GM21390 (cell line): ENCODE results near the gene CLDN6.
"Not testable (repeated sequence)": the region's sequence is repeated elsewhere in the genome, so short reads cannot be mapped to it uniquely, and the experiment has no call there.

ENCODE experiments used
- ATAC-seq: cut with Tn5 transposase; IDR thresholded peaks from one replicate; pipeline ENCODE4 v1.9.1; 2021; ENCODE audit not compliant: unreplicated experiment

Gene CLDN6, protein sequence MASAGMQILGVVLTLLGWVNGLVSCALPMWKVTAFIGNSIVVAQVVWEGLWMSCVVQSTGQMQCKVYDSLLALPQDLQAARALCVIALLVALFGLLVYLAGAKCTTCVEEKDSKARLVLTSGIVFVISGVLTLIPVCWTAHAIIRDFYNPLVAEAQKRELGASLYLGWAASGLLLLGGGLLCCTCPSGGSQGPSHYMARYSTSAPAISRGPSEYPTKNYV

DNA sequence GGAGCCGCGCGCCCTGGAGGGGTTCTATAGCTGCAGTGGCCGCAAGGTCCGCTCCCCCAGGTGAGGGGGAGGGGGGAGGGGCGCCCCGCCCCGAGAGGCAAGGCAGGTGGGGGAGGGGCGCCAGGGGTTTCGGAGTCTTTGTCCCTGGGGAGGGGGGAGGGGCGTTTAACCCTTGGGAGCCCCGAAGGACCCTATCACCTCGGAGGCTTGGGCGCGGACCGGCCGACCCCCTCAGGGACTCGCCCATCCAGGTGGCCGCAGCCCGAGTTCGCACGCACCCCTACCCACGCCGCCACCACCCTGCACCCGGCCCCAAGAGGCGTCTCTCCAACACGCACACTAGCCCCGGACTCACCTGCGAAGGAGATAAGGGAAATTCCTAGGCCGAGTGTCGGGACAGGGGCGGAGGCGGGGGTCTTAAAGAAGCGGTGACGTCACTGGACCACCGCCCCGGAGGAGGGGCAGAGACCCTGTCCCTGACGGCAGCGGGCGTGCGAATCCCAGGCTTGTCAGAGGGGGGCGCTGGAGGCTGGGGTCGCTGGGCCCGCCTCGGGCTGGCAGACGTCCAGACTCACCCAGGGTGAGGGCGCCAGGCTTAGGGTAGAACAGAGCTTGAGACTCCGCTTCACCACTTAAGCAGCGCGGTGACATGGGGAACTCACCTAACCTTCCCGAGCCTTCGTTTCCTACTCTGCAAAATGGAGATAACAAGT is at the start of gene CLDN6:
CLDN6 (minus strand) TSS at position 390 of the 713 bp plus-strand sequence. CDS start 2,162 bp downstream, outside the sequence.
- no peak for ATAC-seq

DNA sequence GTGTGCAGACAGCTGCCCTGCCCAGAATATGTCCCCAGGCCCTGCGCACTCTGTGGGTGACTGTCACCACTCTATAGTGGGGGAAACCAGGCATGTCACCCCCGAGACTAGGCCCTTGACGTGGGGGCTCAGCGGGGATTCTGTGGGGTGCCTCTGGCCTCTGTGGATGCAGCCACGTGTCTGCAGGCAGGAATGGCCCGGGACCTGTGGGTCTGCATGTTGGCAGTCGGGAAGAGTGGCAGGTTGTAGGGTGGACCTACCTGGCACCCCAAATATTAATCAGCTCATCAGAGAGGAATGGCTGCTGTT is 48.4 kb upstream of the CLDN6 start:
- no peak for ATAC-seq

DNA sequence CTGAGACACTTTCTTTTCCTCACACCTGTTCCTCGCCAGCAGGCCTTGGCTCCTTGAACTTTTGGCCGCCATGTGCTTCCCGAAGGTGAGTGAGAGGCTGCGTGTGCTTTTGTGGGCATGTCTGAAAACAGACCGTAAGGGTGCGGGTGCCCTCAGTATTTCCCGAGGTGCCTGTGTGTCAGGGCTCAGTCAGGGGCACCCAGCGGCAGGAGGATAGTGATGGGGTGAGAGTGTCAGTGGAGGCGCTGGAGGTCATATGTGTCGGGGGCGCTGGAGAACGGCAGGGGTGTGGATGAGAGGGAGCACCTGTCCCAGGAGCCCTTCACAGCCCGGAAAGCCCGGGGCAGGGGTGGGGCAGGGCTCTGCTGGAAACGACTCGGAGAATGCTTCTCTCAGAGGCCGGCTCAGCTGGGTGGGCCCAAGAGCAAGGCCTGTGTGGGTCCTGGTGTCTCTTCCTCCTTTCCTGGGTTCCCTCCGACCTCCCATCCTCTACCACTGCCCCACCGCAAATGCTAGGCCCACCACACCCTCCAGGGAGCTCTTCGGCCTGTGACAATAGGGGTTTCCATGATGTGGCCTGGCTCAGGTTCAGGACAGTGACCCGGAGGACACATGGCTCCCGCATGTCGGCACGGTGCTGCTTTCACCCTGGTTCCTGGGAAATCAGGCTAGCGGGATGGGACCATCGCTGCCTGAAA is 47.9 kb upstream of the CLDN6 start:
- no peak for ATAC-seq

DNA sequence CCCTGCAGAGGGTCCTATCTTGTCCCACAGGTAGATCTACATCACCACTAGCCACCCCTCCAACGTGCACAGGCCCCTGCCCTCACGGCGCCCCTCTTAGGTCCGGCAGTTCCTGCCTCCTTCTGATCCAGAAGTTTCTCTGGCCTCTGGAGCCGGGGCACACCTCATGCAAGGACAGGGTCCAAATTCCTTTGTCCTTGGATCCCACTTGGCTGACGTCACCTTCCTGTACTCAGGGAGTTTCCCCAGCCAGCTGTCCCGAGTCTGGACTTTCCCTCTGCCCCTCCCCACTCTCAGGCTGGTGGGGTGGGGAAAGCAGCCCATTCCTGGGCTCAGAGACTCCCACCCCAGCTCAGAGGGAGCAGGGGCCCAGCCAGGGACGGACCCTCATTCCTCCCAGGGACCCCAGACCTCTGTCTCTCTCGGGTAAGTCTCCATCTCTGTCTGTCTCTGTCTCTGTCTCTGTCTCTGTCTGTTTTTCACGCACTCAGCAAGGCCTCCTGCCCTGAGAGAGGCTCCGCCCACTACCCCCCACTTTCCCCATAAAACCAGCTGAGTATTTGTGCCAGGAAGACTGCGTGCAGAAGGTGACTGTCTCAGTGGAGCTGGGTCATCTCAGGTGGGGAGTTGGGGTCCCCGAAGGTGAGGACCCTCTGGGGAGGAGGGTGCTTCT is 47.2 kb upstream of the CLDN6 start, which contains the start of gene IL32:
IL32 (plus strand) TSS at position 572 of the 673 bp plus-strand sequence. CDS start 172 bp downstream, outside the sequence.
- no peak for ATAC-seq

DNA sequence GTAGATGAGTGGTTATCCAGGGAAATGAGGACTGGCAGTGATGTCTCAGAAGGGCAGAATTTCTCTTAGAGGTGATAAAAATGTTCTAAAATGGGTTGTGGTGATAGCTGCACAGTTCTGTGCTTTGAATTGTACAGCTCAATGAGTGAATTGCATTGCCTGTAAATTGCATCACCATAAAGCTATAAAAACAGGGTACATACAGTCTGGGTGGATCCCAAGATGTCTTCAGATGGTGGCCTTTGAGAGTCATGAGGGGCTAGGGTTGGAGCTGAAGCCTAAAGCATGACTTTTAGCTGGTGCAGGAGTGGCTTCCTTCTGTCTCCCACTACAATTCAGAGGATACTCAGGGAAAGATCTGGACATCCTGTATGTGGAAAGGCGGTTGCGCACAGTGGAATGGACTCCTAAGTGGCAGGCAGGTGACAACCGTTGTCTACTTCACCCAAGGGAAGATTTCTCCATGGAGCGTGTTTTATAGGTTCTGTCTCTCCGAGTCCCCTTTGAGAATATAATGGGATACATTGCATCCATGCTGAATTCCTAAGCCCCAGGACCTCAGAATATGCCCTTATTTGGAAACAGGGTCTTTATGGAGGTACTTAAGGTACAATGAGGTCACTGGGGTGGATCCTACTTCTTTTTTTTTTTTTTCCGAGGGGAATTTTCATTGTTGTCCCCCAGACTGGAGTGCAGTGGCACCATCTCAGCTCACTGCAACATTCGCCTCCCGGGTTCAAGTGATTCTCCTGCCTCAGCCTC is 45.8 kb upstream of the CLDN6 start:
- no peak for ATAC-seq

DNA sequence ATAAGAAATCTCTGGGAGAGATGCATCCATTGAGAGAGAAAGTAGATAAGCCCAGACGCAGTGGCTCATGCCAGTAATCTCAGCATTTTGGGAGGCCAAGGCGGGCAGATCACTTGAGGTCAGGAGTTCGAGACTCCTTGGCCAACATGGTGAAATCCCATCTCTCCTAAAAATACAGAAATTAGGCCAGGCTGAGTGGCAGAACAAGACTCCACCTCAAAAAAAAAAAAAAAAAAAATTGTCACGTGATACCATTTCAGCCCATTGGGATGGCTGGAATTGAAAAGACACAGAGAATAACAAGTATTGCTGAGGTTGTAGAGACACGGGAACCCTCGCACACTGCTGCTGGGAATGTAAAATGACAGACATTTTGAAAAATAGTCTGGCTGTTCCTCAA is 44.6 kb upstream of the CLDN6 start:
- ATAC-seq = no peak

DNA sequence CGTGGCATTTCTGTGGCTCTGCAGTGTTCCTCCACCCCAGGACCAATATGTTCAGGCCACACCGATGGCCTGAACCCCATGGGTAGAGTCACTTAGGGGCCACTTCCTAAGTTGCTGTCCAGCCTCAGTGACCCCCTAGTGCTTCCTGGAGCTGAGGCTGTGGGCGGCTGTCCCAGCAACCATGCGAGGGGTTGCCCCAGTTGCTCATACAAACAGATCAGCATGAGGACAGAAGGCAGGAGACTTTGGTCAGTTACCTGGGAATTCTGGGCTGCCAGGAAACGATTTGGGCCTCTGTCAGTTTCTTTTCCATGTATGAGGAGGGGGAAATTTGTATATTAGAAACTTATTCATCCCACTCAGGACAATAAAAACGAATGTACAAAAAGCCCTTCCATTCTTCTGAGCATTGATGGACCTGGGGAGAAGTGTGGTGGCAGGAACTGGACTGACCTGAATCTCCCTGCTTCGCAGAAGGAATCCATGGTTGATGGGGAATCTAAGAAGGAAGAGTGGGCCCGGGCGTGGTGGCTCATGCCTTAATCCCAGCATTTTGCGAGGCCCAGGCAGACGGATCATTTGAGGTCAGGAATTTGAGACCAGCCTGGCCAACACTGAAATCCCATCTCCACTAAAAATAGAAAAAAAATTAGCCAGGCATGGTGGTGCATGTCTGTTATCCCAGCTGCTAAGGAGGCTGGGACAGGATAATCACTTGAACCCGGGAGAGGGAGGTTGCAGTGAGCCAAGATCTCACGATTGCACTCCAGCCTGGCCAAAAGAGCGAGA is 42.5 kb upstream of the CLDN6 start:
- no peak for ATAC-seq

DNA sequence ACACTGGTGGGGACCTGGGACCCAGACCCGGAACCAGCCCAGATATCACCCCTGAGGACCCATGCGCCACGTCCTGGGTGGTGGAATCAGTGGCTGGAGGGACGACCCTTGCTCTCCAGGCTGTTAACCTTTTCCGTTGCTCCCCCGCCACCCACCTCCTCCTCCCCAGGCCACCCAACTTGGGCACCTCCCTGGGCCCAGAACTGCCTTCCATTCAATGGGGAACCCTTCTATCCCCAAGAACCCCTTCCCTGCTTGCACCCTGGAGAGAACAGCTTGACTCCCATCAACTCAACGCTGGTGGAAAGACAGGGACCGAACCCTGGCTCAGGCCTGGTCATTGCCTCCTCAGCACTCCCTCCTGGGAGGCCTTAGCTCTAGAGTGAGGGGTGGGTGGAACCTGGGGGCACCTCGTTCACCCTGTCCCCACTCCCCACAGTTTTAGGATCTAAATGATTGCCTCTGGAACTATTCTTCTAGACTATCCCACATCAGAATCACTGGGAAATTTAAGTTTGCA is 41.8 kb upstream of the CLDN6 start:
- no peak for ATAC-seq

DNA sequence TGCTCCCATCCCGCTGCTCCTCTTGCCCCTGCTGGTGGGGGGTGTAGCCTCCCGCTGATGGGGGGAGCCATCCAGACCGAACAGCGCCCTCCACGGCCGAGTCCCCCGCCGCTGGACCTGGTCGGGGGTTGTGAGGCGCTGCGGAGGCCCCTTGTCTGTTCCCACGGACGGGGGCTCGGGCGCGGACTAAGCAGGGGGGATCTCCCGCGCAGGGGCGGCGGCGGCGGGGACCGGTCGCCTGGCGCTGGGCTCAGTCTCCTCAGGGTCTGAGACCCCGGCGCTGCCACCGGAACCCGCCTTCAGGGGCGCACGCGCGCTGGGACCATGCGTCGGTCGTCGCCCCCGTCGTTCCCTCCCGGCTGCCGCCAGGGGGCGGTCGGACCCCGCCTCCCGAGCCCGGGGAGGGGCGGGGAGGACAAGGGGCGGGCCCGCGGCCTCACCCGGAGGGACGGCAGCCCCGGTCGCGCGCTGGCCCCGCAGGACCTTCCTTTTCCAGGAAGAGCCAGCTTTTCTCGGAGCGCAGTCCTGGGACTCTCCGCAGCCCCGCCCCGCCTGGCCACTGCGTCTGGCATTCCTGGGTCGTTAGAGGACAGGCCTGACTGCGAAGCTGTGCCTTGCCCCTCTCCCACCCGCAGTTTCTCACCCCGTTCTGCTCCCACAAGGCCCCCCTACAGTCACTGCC is 41.2 kb upstream of the CLDN6 start:
- peak; percentile 71 for ATAC-seq

DNA sequence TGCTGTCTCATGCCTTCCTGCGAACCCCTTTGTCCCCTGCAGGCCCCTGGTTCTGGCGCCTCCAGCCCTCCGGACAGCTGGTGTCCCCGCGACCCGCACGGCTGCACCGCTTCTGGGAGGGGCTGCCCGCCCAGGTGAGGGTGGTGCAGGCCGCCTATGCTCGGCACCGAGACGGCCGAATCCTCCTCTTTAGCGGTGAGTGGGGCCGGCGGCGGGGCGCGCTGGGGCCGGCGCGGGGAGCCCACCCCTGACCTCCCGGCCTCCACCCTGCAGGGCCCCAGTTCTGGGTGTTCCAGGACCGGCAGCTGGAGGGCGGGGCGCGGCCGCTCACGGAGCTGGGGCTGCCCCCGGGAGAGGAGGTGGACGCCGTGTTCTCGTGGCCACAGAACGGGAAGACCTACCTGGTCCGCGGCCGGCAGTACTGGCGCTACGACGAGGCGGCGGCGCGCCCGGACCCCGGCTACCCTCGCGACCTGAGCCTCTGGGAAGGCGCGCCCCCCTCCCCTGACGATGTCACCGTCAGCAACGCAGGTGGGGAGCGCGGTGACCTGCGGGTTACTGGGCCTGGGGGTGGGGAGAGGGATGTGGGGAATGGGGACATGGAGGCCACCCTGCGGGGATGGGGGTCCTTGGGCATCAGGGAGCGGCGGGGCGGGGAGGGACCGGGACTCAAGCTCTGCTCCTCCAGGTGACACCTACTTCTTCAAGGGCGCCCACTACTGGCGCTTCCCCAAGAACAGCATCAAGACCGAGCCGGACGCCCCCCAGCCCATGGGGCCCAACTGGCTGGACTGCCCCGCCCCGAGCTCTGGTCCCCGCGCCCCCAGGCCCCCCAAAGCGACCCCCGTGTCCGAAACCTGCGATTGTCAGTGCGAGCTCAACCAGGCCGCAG is 40.4 kb upstream of the CLDN6 start:
- ATAC-seq = no peak

DNA sequence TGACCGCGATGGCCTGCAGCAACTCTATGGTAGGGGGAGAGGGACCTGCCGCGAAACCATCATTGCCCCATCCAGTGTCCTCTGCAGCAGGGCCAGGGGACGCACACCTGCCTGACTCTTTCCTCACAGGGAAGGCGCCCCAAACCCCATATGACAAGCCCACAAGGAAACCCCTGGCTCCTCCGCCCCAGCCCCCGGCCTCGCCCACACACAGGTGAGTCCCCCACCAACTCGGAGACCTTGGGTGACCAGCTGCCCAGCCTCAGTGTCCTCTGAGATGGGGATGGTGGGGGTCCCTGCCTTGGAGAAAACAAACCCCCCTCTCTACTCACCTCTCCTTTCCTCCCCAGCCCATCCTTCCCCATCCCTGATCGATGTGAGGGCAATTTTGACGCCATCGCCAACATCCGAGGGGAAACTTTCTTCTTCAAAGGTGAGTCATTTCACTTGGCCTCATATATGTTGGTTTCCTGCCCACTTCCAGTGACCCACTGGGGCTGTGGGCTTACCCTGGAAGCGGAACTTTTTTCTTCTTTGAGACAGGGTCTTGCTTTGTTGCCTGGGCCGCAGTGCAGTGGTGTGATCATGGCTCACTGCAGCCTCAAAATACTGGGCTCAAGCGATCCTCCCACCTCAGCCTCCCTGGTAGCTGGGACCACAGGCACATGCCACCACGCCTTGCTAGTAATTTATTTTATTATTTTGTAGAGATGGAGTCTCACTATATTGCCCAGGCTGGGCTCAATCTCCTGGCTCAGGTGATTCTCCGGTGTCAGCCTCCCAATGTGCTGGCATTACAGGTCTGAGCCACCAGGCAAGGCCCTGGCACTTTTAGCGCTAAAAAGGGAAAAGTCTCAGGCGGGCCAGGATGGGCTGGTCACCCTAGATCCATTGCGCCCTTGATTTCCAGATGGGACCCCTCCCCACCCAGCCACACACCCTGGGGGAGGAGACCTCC is 39.5 kb upstream of the CLDN6 start:
- no peak for ATAC-seq

DNA sequence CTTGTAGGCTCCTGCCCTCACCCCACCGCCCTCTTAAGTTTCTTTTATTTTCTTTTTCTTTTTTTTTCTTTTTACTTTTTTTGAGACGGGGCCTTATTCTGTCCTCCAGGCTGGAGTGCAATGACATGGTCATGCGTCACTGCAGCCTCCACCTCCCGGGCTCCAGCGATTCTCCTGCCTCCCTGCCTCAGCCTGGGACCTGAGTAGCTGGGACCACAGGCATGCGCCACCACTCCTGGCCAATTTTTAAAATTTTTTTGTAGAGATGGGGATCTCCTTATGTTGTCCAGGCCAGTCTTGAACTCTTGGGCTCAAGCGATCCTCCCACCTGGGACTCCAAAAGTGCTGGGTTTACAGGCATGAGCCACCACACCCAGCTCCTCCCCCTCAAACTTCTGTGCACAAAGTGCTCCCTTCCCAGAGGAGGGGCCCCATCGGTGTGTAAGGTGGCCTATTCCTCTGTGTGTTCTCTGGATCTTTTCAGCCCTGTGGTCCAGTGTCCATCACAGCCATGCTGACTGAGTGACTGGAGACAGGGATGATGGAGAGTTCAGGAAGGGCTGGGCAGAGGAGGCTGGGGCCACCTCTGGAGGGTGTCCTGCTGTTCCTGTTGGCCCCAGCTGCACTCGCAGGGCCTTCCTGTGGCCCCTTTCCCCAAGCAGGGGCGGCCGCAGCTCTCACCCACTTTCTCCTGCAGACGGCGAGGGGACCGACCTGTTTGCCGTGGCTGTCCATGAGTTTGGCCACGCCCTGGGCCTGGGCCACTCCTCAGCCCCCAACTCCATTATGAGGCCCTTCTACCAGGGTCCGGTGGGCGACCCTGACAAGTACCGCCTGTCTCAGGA is 38.6 kb upstream of the CLDN6 start:
- ATAC-seq = no peak

DNA sequence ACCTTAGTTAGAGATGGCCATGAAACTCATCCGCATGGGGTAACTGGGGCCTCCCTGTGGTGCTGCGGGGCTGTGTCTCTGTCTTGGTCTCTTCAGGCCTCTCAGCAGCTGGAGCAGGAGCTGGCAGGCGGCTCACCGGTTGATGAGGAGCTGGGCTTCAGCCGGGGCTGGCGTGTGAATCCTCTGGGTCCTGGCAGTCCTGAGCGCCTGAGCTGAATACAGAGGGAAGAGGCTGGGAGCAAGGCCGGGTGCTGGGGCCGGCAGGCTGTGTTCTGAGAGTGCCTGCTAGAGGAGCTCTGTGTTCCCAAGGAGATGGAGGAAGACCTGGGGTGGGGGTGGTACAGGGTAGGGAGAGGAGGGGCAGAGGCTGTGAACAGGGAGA is 37.7 kb upstream of the CLDN6 start:
- ATAC-seq = not testable (repeated sequence)

DNA sequence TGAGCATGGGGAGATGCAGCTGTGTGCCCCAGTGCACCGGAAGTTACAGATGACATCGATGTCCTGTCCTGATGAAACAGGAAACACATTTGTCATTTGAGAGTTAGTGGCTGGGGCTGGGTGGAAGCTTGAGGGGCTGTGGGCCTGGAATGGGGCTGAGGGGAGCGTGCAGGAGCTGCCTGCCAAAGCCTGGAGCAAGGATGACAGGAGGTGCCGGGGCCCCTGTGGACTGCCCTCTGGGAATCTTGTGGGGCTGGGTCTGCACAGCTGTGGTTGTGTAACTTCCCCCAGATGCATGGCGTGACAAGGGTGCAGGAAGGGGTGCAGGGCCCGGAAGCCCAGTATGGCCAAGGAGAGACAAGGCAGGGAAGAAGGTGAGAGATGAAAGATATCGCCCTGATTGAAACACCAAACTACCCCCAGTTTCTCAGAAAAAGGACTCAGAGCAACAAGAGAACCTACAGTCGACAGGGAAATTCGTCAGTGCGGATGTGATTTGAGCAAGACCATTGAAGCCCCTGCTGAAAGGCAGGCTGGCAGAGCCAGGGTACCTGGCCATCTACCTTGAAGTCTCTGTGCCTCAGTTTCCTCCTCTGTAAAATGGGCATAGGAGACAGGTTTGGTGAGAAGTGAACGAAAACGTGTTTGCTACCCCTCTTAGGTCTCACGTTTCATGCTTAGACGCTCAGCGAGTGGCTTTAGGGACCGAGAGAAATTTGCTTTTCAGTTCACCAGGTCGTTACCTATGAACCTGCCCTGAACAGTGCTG is 37.2 kb upstream of the CLDN6 start:
- ATAC-seq = no peak

DNA sequence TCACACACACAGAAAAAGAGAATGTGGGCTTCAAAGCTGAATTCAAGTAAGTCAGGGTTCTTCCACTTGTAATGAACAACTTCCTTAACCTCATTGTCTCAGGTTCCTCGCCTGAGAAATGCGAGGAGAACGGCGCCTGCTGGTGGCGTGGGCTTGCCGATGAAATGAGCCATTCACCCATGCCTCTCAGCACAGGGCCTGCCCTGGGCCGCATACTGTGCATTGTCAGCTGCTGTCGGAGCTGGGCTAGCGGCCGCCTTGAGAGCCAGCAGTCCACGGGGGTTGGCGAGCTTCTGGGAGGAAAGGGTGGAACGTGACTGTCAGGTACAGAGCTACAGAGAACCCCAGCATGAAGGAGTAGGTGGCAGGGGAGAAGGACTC is 35.3 kb upstream of the CLDN6 start:
- ATAC-seq = not testable (repeated sequence)
